Measurements from ENCODE around the gene RIF1. TPM values are rescaled to one million over a fixed set of nuclear protein-coding genes. Genes with fewer than 3 reads are reported as not detected.

Gene RIF1
- total and polyA plus RNA-seq, 9 of the 15 experiments (the other 6 are each of a cell fraction or from before 2014, with no cell fraction given) = 11.0 to 109 (median 44.2) TPM

- TF ChIP-seq ZNF766 (CRISPR knock-in tag; conservative IDR thresholded peaks at IDR 0.05) = peak; percentile 100
- 0 out of 2 replicates have a peak, but pooled peaks have one; percentile 38 for TF ChIP-seq CGGBP1 (CRISPR knock-in tag; IDR thresholded peaks at IDR 0.05)
- no peak for TF ChIP-seq KDM1A (IDR thresholded peaks at IDR 0.05)
- peak; percentile 95 for TF ChIP-seq ZNF347 (CRISPR knock-in tag; IDR thresholded peaks at IDR 0.05; ENCODE audit: low read depth)
- TF ChIP-seq ZNF354B (CRISPR knock-in tag; IDR thresholded peaks at IDR 0.05) = peak; percentile 97
- TF ChIP-seq E4F1 (CRISPR knock-in tag; IDR thresholded peaks at IDR 0.05; ENCODE audit: borderline replicate concordance) = peak; percentile 81
- TF ChIP-seq NR0B1 (IDR thresholded peaks at IDR 0.05; ENCODE audit: partially characterized antibody) = no peak
- TF ChIP-seq L3MBTL2 (IDR thresholded peaks at IDR 0.05) = no peak
- peak; percentile 96 for TF ChIP-seq MEF2D (tag; conservative IDR thresholded peaks at IDR 0.05; ENCODE audit: low read depth)
- no peak for TF ChIP-seq GABPB1 (CRISPR knock-in tag; IDR thresholded peaks at IDR 0.05)
- TF ChIP-seq ZBTB8A (IDR thresholded peaks at IDR 0.05; ENCODE audit: partially characterized antibody) = no peak
- TF ChIP-seq ZNF324 (CRISPR knock-in tag; IDR thresholded peaks at IDR 0.05) = peak; percentile 86
- no peak for TF ChIP-seq THAP7 (CRISPR knock-in tag; IDR thresholded peaks at IDR 0.05)
- peak; percentile 81 for TF ChIP-seq TAF7 (tag; IDR thresholded peaks at IDR 0.05)
- TF ChIP-seq TCFL5 (CRISPR knock-in tag; conservative IDR thresholded peaks at IDR 0.05) = peak; percentile 96
- no peak for TF ChIP-seq ATF1 (CRISPR knock-in tag; IDR thresholded peaks at IDR 0.05)
- peak; percentile 79 for TF ChIP-seq ATF1 (tag; IDR thresholded peaks at IDR 0.05)
- TF ChIP-seq CEBPB (tag; IDR thresholded peaks at IDR 0.05) = 0 out of 2 replicates have a peak, but pooled peaks have one; percentile 16
- peak; percentile 98 for TF ChIP-seq PTTG1 (tag; IDR thresholded peaks at IDR 0.05; ENCODE audit: low read depth)
- TF ChIP-seq ZNF23 (CRISPR knock-in tag; IDR thresholded peaks at IDR 0.05) = peak; percentile 93
- TF ChIP-seq PATZ1 (CRISPR knock-in tag; IDR thresholded peaks at IDR 0.05; ENCODE audit: borderline replicate concordance) = peak; percentile 94
- peak; percentile 67 for TF ChIP-seq SNAPC5 (CRISPR knock-in tag; IDR thresholded peaks at IDR 0.05)
- TF ChIP-seq HSF4 (CRISPR knock-in tag; IDR thresholded peaks at IDR 0.05; ENCODE audit: borderline replicate concordance) = peak; percentile 95
Observed at GRCh38 chr2:151380580-151381235, 29.0 kb upstream of the RIF1 start (continued).

Data from K562 (cell line).